Activated naive CD8-positive, alpha-beta T cell treated with anti-CD3 and anti-CD28 coated beads, Interleukin-2, amount 10 ng/mL, durations not matched to agents 7 days and 5 days (primary cell): ENCODE measurements around the gene RNF167. TPM values are rescaled to one million over a fixed set of nuclear protein-coding genes. Genes with fewer than 3 reads are reported as not detected.

Source experiments
- ATAC-seq: fragments of 150-1000 bp; cut with Tn5 transposase; one replicate; pipeline ENCODE4 v1.10.0; 2021; ENCODE audit warnings: low read depth, moderate library complexity
- POLR2A ChIA-PET: fragments of 350-600 bp; sonication (Branson Sonifier 250); formaldehyde crosslinking; loops from one replicate; lab custom pipeline; 2021; ENCODE audit warnings: antibody characterized with exemption; lab: Charles Lee
- DNase-seq: peaks from one replicate; pipeline ENCODE4 v3.0.0; 2021
- H3K27ac Mint-ChIP-seq: one replicate; pipeline ENCODE4 v1.8.0; 2022; ENCODE audit warnings: mild to moderate bottlenecking, mixed read lengths
- H3K27me3 Mint-ChIP-seq: one replicate; pipeline ENCODE4 v1.8.0; 2022; ENCODE audit warnings: mild to moderate bottlenecking, moderate library complexity, mixed read lengths
- H3K36me3 Mint-ChIP-seq: one replicate; pipeline ENCODE4 v1.8.0; 2021; ENCODE audit warnings: mild to moderate bottlenecking, mixed read lengths
- H3K4me1 Mint-ChIP-seq: one replicate; pipeline ENCODE4 v1.8.0; 2021; ENCODE audit warnings: mixed read lengths
- H3K4me3 Mint-ChIP-seq: one replicate; pipeline ENCODE4 v1.8.0; 2022; ENCODE audit warnings: mild to moderate bottlenecking, moderate library complexity, mixed read lengths
- H3K9me3 Mint-ChIP-seq: one replicate; pipeline ENCODE4 v1.8.0; 2021; ENCODE audit warnings: mixed read lengths
- total RNA-seq, 2 experiments: library from RNA; stranded (reverse); gene quantifications; one replicate each; pipeline ENCODE4 v1.2.3, GENCODE V29; 2021

Gene RNF167
- 100 to 1,000 TPM; 202 TPM for total RNA-seq

DNA sequence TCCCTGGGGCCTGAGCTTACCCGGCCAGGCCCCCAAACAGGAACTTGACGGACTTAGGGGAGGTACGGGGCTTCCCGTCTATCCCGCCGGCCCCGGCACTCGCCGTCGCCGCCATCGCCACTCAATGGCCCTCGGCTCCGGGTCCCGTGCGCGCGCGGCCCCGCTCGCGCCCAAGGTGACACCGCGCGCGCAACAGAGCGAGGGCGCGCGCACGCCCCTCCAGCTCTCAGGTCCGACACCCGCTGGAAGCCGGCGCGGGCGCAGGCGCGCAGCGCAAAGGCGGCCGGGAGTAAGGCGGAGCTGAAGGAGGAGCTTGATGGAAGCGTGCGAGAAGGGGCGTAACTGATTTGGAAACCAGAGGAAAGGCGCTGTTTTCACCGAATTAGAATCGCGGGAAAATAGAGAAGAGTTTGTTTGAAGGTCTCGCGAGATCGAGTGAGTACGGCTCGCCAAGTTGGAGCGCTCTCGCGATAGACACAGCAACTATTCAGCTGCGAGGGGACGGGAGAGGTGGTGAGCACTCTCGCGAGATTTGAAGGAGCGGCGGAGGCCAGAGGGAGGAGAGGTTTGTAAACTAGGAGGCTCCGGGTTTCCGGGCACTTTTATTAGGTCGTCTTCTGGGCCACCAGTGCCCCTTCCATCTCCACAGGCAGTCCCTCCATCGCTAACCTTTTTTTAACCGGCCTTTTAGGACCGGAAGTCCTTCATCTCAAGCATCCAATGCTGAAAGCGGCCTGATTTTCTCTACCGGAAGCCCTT is at the start of gene RNF167, which contains the start of gene SLC25A11:
Gene RNF167, plus strand, starts transcription at position 473 of the 759 bp plus-strand sequence. CDS start 642 bp downstream, outside the sequence.
Gene SLC25A11, minus strand, starts transcription at position 251 of the 759 bp plus-strand sequence. Its CDS starts 136 bp downstream, at position 115.
- ATAC-seq, result peak; percentile 77
- Mint-ChIP-seq H3K27me3 (no peaks in the 10 kb centered on the region), H3K9me3 (no peaks in the 10 kb centered on the region), H3K4me3 (peak within 1 kb of the TSS; percentile 100), H3K36me3 (peaks cover 54% of the 10 kb centered on the region), H3K4me1 (peaks cover 49% of the 10 kb centered on the region), H3K27ac (peak within 1 kb of the TSS; percentile 88)
- peak; percentile 94 for DNase-seq
- POLR2A ChIA-PET, result interaction anchor here (0.7 to 17.2 kb wide), 26 partner anchors 10 to 797 kb away, joined by 3 to 441 read pairs (median 3); partner anchors contain the start of genes C17orf107, CAMTA2, CYB5D2 and ENO3

GRCh38 chr17:4891411-4892410 is 48.4 kb upstream of the RNF167 start:
- H3K36me3 Mint-ChIP-seq, result peaks cover 11% of the 10 kb centered on the region
- POLR2A ChIA-PET, result interaction anchor here (1.0 kb wide), 2 partner anchors 8 to 120 kb away, joined by 3 read pairs; partner anchors contain the start of genes C17orf107 and TM4SF5
- ATAC-seq (no peak), DNase-seq (no peak)
- no peak overlapping the region for H3K4me3 Mint-ChIP-seq
- H3K27me3 Mint-ChIP-seq, result no peaks in the 10 kb centered on the region
- H3K4me1 Mint-ChIP-seq, result no peaks in the 10 kb centered on the region
- H3K9me3 Mint-ChIP-seq, result no peaks in the 10 kb centered on the region
- no peak overlapping the region for H3K27ac Mint-ChIP-seq

- Mint-ChIP-seq H3K27ac (no peak overlapping the region), H3K4me1 (no peaks in the 10 kb centered on the region), H3K9me3 (no peaks in the 10 kb centered on the region), H3K36me3 (peaks cover 7% of the 10 kb centered on the region), H3K4me3 (no peak overlapping the region), H3K27me3 (no peaks in the 10 kb centered on the region)
- DNase-seq (no peak), ATAC-seq (no peak)
- POLR2A ChIA-PET, result no interaction called here
Measured at GRCh38 chr17:4892499-4893221, 47.4 kb upstream of the RNF167 start.

GRCh38 chr17:4893272-4893671 is 46.8 kb upstream of the RNF167 start:
- POLR2A ChIA-PET, result no interaction called here
- no peak overlapping the region for H3K4me3 Mint-ChIP-seq
- H3K4me1 Mint-ChIP-seq, result no peaks in the 10 kb centered on the region
- ATAC-seq, result no peak
- H3K36me3 Mint-ChIP-seq, result peaks cover 7% of the 10 kb centered on the region
- H3K9me3 Mint-ChIP-seq, result no peaks in the 10 kb centered on the region
- no peak for DNase-seq
- H3K27ac Mint-ChIP-seq, result no peak overlapping the region
- no peaks in the 10 kb centered on the region for H3K27me3 Mint-ChIP-seq

DNA sequence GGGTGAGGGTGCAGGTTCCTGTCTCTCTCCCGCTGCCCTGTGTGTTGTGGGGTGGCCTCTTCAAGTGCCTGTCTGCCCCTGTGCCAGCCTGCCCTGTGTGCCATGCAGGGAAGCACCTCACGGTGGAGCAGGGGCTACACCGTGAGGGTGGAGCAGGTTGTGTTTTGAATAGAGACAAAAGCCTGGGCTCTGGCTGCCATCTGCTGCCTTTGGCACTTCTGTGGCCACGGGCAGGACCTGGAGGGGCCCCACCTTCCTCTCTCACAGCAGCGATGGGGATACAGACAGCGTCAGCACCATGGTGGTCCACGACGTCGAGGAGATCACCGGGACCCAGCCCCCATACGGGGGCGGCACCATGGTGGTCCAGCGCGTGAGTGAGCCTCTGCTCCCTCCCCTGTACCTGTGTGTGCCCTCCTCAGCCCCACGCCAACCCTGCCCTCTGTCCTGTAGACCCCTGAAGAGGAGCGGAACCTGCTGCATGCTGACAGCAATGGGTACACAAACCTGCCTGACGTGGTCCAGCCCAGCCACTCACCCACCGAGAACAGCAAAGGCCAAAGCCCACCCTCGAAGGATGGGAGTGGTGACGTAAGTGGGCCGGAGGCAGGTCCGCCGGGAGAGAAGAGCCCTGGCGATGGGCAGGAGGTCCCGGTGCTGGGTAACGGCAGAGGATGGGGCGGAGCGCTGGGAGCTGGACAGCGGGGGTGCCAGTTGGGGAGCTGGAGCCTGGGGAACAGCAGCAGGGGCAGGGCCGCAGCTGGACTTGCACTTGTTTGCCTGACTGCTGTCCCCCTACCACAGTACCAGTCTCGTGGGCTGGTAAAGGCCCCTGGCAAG is 46.1 kb upstream of the RNF167 start:
- DNase-seq (no peak), ATAC-seq (no peak)
- Mint-ChIP-seq H3K9me3 (no peaks in the 10 kb centered on the region), H3K4me3 (no peak overlapping the region), H3K4me1 (no peaks in the 10 kb centered on the region), H3K27me3 (no peaks in the 10 kb centered on the region), H3K36me3 (peaks cover 7% of the 10 kb centered on the region), H3K27ac (no peak overlapping the region)
- POLR2A ChIA-PET, result no interaction called here

- H3K4me1 Mint-ChIP-seq, result peaks cover 5% of the 10 kb centered on the region
- no peaks in the 10 kb centered on the region for H3K9me3 Mint-ChIP-seq
- peaks cover 7% of the 10 kb centered on the region for H3K36me3 Mint-ChIP-seq
- no peak for DNase-seq
- ATAC-seq, result no peak
- POLR2A ChIA-PET, result no interaction called here
- H3K27me3 Mint-ChIP-seq, result peaks cover 6% of the 10 kb centered on the region
- H3K4me3 Mint-ChIP-seq, result no peak overlapping the region
- no peak overlapping the region for H3K27ac Mint-ChIP-seq
Measured at GRCh38 chr17:4895121-4895520, 44.9 kb upstream of the RNF167 start.

GRCh38 chr17:4895657-4896331 is 44.3 kb upstream of the RNF167 start:
- POLR2A ChIA-PET, result no interaction called here

DNA sequence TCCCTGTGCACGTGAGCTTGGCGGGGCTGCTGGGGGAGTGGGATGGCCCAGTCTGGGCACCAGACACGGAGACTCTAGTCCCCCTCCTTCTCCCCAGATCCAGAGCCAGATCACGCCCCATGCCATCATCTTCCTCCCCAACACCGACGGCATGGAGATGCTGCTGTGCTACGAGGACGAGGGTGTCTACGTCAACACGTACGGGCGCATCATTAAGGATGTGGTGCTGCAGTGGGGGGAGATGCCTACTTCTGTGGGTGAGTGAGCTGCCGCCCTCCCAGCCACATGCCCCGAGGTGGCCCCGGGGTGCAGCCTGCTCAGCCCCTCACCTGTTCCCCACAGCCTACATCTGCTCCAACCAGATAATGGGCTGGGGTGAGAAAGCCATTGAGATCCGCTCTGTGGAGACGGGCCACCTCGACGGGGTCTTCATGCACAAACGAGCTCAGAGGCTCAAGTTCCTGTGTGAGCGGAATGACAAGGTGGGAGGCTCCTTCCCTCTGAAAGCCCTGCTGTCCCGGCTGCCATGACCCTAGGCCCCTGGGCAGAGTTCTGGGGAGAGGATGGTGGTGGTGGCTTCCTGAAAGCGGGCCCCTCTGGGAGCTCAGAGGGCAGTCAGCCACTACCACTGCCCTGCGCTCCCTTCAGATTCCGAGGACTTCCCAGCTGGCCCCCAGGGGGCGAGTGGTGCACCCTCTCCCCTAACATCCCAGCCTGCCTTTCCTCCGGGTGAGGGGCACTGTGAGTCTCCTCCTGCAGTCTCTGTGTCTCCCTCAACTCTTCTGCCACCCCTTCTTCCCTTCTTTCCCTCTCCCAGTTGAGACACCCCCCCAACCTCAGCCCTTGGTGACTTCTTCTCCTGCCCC is 43.5 kb upstream of the RNF167 start:
- Mint-ChIP-seq H3K4me1 (peaks cover 7% of the 10 kb centered on the region), H3K36me3 (peaks cover 7% of the 10 kb centered on the region), H3K9me3 (no peaks in the 10 kb centered on the region), H3K27me3 (peaks cover 6% of the 10 kb centered on the region), H3K4me3 (no peak overlapping the region), H3K27ac (no peak overlapping the region)
- POLR2A ChIA-PET, result interaction anchor here (1.1 kb wide), 1 partner anchor 183 kb away, joined by 5 read pairs; no protein-coding TSS in a partner anchor
- DNase-seq (no peak), ATAC-seq (no peak)

More at GRCh38 chr17:4895657-4896331, 44.3 kb upstream of the RNF167 start:
- Mint-ChIP-seq H3K9me3 (no peaks in the 10 kb centered on the region), H3K4me3 (no peak overlapping the region), H3K27me3 (peaks cover 6% of the 10 kb centered on the region), H3K36me3 (peaks cover 7% of the 10 kb centered on the region), H3K27ac (no peak overlapping the region), H3K4me1 (peaks cover 7% of the 10 kb centered on the region)
- no peak for DNase-seq
- ATAC-seq, result no peak

- peaks cover 7% of the 10 kb centered on the region for H3K4me1 Mint-ChIP-seq
- no peak for DNase-seq
- peaks cover 6% of the 10 kb centered on the region for H3K27me3 Mint-ChIP-seq
- H3K36me3 Mint-ChIP-seq, result peaks cover 7% of the 10 kb centered on the region
- POLR2A ChIA-PET, result interaction anchor here (1.1 kb wide), 1 partner anchor 184 kb away, joined by 5 read pairs; no protein-coding TSS in a partner anchor
- H3K9me3 Mint-ChIP-seq, result no peaks in the 10 kb centered on the region
- ATAC-seq, result no peak
- H3K27ac Mint-ChIP-seq, result no peak overlapping the region
- no peak overlapping the region for H3K4me3 Mint-ChIP-seq
Measured at GRCh38 chr17:4897198-4897687, 42.8 kb upstream of the RNF167 start.

GRCh38 chr17:4897785-4898184 is 42.3 kb upstream of the RNF167 start:
- ATAC-seq (no peak), DNase-seq (no peak)
- Mint-ChIP-seq H3K27ac (no peak overlapping the region), H3K9me3 (no peaks in the 10 kb centered on the region), H3K4me1 (peaks cover 11% of the 10 kb centered on the region), H3K36me3 (peaks cover 5% of the 10 kb centered on the region), H3K4me3 (no peak overlapping the region), H3K27me3 (peaks cover 6% of the 10 kb centered on the region)
- POLR2A ChIA-PET, result no interaction called here

DNA sequence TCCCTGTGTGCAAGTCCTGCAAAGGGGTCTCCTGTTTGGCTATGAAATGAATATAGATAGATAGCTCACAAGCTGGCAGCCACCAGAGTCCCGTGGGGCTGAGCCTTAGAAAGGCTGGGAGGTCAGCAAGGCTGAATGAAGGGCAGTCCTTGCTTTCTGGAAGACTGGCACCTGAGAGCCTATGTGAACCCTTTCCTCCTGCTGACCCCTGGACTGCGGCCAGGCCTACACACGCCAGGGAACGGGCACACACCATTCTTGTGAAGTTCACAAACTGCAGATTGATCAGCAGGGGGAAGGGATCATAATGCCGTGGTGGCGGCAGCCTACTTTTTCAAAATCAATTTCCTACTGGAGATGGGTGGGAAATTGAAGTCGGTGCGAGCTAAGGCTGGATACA is 41.7 kb upstream of the RNF167 start:
- no peak overlapping the region for H3K27ac Mint-ChIP-seq
- POLR2A ChIA-PET, result interaction anchor here (1.1 to 1.4 kb wide), 3 partner anchors 36 to 108 kb away, joined by 3 to 8 read pairs (median 3); partner anchors contain the start of genes RNF167 and SLC25A11
- DNase-seq (no peak), ATAC-seq (no peak)
- peaks cover 6% of the 10 kb centered on the region for H3K27me3 Mint-ChIP-seq
- peaks cover 5% of the 10 kb centered on the region for H3K36me3 Mint-ChIP-seq
- H3K4me1 Mint-ChIP-seq, result peaks cover 17% of the 10 kb centered on the region
- no peaks in the 10 kb centered on the region for H3K9me3 Mint-ChIP-seq
- H3K4me3 Mint-ChIP-seq, result peak overlapping the region; percentile 40
